ENCODE results near the gene NUCKS1. TPM values are rescaled to one million over a fixed set of nuclear protein-coding genes. Genes with fewer than 3 reads are reported as not detected.

Gene NUCKS1
- total and polyA plus RNA-seq, 2 donors (not counting 1 experiment from before 2014, with no cell fraction given) = 98.1 to 137 TPM

- no peak for TF ChIP-seq EZH2 (IDR thresholded peaks at IDR 0.05; ENCODE audit: low read length, missing control alignments)
- TF ChIP-seq CTCF (conservative IDR thresholded peaks at IDR 0.05 in 1 of 2, IDR thresholded peaks at IDR 0.05 in 1 of 2; ENCODE audit: low read depth in 1 of 2, low read length in 2 of 2) = no peak
- Histone ChIP-seq H3K27me3 (ENCODE audit: control insufficient read depth, insufficient read depth, low read length) (no peaks in the 10 kb centered on the region), H3K4me3 (replicated peaks in 1 of 4; ENCODE audit: control extremely low read depth in 1 of 4, insufficient read depth in 1 of 4, low read depth in 3 of 4, low read length in 4 of 4) (no peak overlapping the region), H3K9me3 (ENCODE audit: control insufficient read depth, insufficient read depth, low read depth, low read length) (no peaks in the 10 kb centered on the region), H2AFZ (ENCODE audit: low read length) (no peak overlapping the region), H4K20me1 (ENCODE audit: control insufficient read depth, extremely low read depth, insufficient read depth, low read length) (no peaks in the 10 kb centered on the region), H3K27ac (ENCODE audit: insufficient read depth, low read length) (no peak overlapping the region), H3K79me2 (ENCODE audit: control insufficient read depth, insufficient read depth, low read length) (no peaks in the 10 kb centered on the region), H3K9ac (ENCODE audit: insufficient read depth, low read length) (no peak overlapping the region), H3K36me3 (ENCODE audit: control insufficient read depth, insufficient read depth, low read length) (no peaks in the 10 kb centered on the region), H3K4me2 (ENCODE audit: extremely low read depth, insufficient read depth, low read length) (no peak overlapping the region), H3K4me1 (ENCODE audit: control insufficient read depth, extremely low read depth, insufficient read depth, low read length) (no peaks in the 10 kb centered on the region)
- DNase-seq (ENCODE audit: low read depth in 2 of 2) = no peak
These were observed 6.6 kb upstream of the NUCKS1 start for GRCh38 chr1:205756552-205756951.

- no peaks in the 10 kb centered on the region for H3K79me2 ChIP-seq (ENCODE audit: control insufficient read depth, insufficient read depth, low read length)
- H3K9ac ChIP-seq (ENCODE audit: insufficient read depth, low read length) = no peak overlapping the region
- H3K9me3 ChIP-seq (ENCODE audit: control insufficient read depth, insufficient read depth, low read depth, low read length) = no peaks in the 10 kb centered on the region
- no peak overlapping the region for H3K4me3 ChIP-seq (replicated peaks in 1 of 4; ENCODE audit: control extremely low read depth in 1 of 4, insufficient read depth in 1 of 4, low read depth in 3 of 4, low read length in 4 of 4)
- H2AFZ ChIP-seq (ENCODE audit: low read length) = no peak overlapping the region
- DNase-seq (ENCODE audit: low read depth in 2 of 2) = no peak
- H3K36me3 ChIP-seq (ENCODE audit: control insufficient read depth, insufficient read depth, low read length) = no peaks in the 10 kb centered on the region
- no peak for TF ChIP-seq CTCF (conservative IDR thresholded peaks at IDR 0.05 in 1 of 2, IDR thresholded peaks at IDR 0.05 in 1 of 2; ENCODE audit: low read depth in 1 of 2, low read length in 2 of 2)
- no peaks in the 10 kb centered on the region for H4K20me1 ChIP-seq (ENCODE audit: control insufficient read depth, extremely low read depth, insufficient read depth, low read length)
- H3K27ac ChIP-seq (ENCODE audit: insufficient read depth, low read length) = no peak overlapping the region
- H3K4me1 ChIP-seq (ENCODE audit: control insufficient read depth, extremely low read depth, insufficient read depth, low read length) = no peaks in the 10 kb centered on the region
- no peak overlapping the region for H3K4me2 ChIP-seq (ENCODE audit: extremely low read depth, insufficient read depth, low read length)
- H3K27me3 ChIP-seq (ENCODE audit: control insufficient read depth, insufficient read depth, low read length) = no peaks in the 10 kb centered on the region
These were observed 4.9 kb upstream of the NUCKS1 start for GRCh38 chr1:205754857-205755256.

- peaks cover 2% of the 10 kb centered on the region for H4K20me1 ChIP-seq (ENCODE audit: control insufficient read depth, extremely low read depth, insufficient read depth, low read length)
- peak in 1 of 2 donors; percentile 12 for DNase-seq (ENCODE audit: low read depth in 2 of 2)
- TF ChIP-seq CTCF (conservative IDR thresholded peaks at IDR 0.05 in 1 of 2, IDR thresholded peaks at IDR 0.05 in 1 of 2; ENCODE audit: low read depth in 1 of 2, low read length in 2 of 2) (no peak), EZH2 (IDR thresholded peaks at IDR 0.05; ENCODE audit: low read length, missing control alignments) (no peak)
- H3K4me1 ChIP-seq (ENCODE audit: control insufficient read depth, extremely low read depth, insufficient read depth, low read length) = peaks cover 5% of the 10 kb centered on the region
- H3K79me2 ChIP-seq (ENCODE audit: control insufficient read depth, insufficient read depth, low read length) = peaks cover 32% of the 10 kb centered on the region
- no peak overlapping the region for H3K9ac ChIP-seq (ENCODE audit: insufficient read depth, low read length)
- H3K27me3 ChIP-seq (ENCODE audit: control insufficient read depth, insufficient read depth, low read length) = no peaks in the 10 kb centered on the region
- no peaks in the 10 kb centered on the region for H3K9me3 ChIP-seq (ENCODE audit: control insufficient read depth, insufficient read depth, low read depth, low read length)
- H3K4me3 ChIP-seq (replicated peaks in 1 of 4; ENCODE audit: control extremely low read depth in 1 of 4, insufficient read depth in 1 of 4, low read depth in 3 of 4, low read length in 4 of 4) = no peak overlapping the region
- no peak overlapping the region for H2AFZ ChIP-seq (ENCODE audit: low read length)
- no peak overlapping the region for H3K27ac ChIP-seq (ENCODE audit: insufficient read depth, low read length)
- no peak overlapping the region for H3K4me2 ChIP-seq (ENCODE audit: extremely low read depth, insufficient read depth, low read length)
- H3K36me3 ChIP-seq (ENCODE audit: control insufficient read depth, insufficient read depth, low read length) = no peaks in the 10 kb centered on the region
These were observed 1.2 kb upstream of the NUCKS1 start for GRCh38 chr1:205751036-205751651.

Data from fibroblast of lung (primary cell).